OCI-LY3 (cell line): ENCODE data around the gene GPR87.
A peak's percentile ranks its signal among the peaks of the same experiment; 100 is the strongest.

Experiments used
- EZH2phosphoT487 ChIP-seq: fragments of 200-600 bp; shearing (Covaris generic); IDR thresholded peaks from 2 replicates; pipeline ENCODE4 v1.6.1; 2018; ENCODE audit warnings: antibody characterized with exemption, mixed run types, low read depth
- TF ChIP-seq, protein P1 (sequence below): fragments of 200-600, 300-600 bp; sonication (generic); IDR thresholded peaks from 2 replicates; pipeline ENCODE4 v1.5.1; 2014; ENCODE audit warnings: antibody characterized with exemption, low read length, low read depth

GRCh38 chr3:151278230-151278629, 38.4 kb downstream of the GPR87 start, which contains the start of gene P2RY14:
- TF ChIP-seq, protein P1, sequence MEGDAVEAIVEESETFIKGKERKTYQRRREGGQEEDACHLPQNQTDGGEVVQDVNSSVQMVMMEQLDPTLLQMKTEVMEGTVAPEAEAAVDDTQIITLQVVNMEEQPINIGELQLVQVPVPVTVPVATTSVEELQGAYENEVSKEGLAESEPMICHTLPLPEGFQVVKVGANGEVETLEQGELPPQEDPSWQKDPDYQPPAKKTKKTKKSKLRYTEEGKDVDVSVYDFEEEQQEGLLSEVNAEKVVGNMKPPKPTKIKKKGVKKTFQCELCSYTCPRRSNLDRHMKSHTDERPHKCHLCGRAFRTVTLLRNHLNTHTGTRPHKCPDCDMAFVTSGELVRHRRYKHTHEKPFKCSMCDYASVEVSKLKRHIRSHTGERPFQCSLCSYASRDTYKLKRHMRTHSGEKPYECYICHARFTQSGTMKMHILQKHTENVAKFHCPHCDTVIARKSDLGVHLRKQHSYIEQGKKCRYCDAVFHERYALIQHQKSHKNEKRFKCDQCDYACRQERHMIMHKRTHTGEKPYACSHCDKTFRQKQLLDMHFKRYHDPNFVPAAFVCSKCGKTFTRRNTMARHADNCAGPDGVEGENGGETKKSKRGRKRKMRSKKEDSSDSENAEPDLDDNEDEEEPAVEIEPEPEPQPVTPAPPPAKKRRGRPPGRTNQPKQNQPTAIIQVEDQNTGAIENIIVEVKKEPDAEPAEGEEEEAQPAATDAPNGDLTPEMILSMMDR = peak; percentile 37; the same call in 1 of the 2 replicates
- TF ChIP-seq EZH2phosphoT487 = no peak
